Neural progenitor cell (in vitro differentiated cells): ENCODE data around the gene COP1. TPM values are rescaled to one million over a fixed set of nuclear protein-coding genes. Genes with fewer than 3 reads are reported as not detected.

Source experiments
- DNase-seq: peaks from one replicate; pipeline ENCODE4 v3.0.0-alpha.2; 2016; ENCODE audit warnings: low spot score
- H2AFZ ChIP-seq: fragments of 200-600 bp; sonication (generic); replicated peaks from 2 replicates; pipeline ENCODE4 v1.6.1; 2016; ENCODE audit warnings: antibody characterized with exemption
- H3F3A ChIP-seq: fragments of 200-600 bp; sonication (generic); 2 replicates; pipeline ENCODE4 v1.6.1; 2016; ENCODE audit warnings: antibody characterized with exemption, low read depth
- H3K27ac ChIP-seq: fragments of 200-600 bp; sonication (generic); 2 replicates; pipeline ENCODE4 v1.5.1; 2016; ENCODE audit warnings: mild to moderate bottlenecking
- H3K27me3 ChIP-seq: fragments of 200-600 bp; sonication (generic); 2 replicates; pipeline ENCODE4 v1.6.1; 2016; ENCODE audit warnings: mild to moderate bottlenecking, moderate library complexity
- H3K36me3 ChIP-seq: fragments of 200-600 bp; sonication (generic); 2 replicates; pipeline ENCODE4 v1.5.1; 2016
- H3K4me1 ChIP-seq: fragments of 200-600 bp; sonication (generic); 2 replicates; pipeline ENCODE4 v1.6.1; 2016; ENCODE audit warnings: mixed run types
- H3K4me2 ChIP-seq: fragments of 200-600 bp; sonication (generic); 2 replicates; pipeline ENCODE4 v1.6.1; 2016
- H3K4me3 ChIP-seq: fragments of 200-600 bp; sonication (generic); 2 replicates; pipeline ENCODE4 v1.5.1; 2016
- H3K79me2 ChIP-seq: fragments of 200-600 bp; sonication (generic); 2 replicates; pipeline ENCODE4 v1.6.1; 2016; ENCODE audit warnings: low read depth
- H3K9ac ChIP-seq: fragments of 200-600 bp; sonication (generic); 2 replicates; pipeline ENCODE4 v1.6.1; 2016
- H3K9me3 ChIP-seq: fragments of 200-600 bp; sonication (generic); 2 replicates; pipeline ENCODE4 v1.5.1; 2016; ENCODE audit warnings: low read depth
- H4K20me1 ChIP-seq: fragments of 200-600 bp; sonication (generic); 2 replicates; pipeline ENCODE4 v1.6.1; 2016; ENCODE audit warnings: low read depth
- H3K27ac Mint-ChIP-seq: 3 replicates; pipeline ENCODE4 v1.8.0; 2021; ENCODE audit warnings: mixed read lengths
- H3K27me3 Mint-ChIP-seq: 2 replicates; pipeline ENCODE4 v1.8.0; 2022; ENCODE audit warnings: low read depth, mild to moderate bottlenecking, inconsistent platforms, moderate library complexity, mixed read lengths; ENCODE audit not compliant: insufficient read depth
- H3K36me3 Mint-ChIP-seq: 3 replicates; pipeline ENCODE4 v1.8.0; 2021; ENCODE audit warnings: mixed read lengths
- H3K4me1 Mint-ChIP-seq: 3 replicates; pipeline ENCODE4 v1.8.0; 2021; ENCODE audit warnings: mixed read lengths
- H3K4me3 Mint-ChIP-seq: 3 replicates; pipeline ENCODE4 v1.8.0; 2021; ENCODE audit warnings: mild to moderate bottlenecking, moderate library complexity, mixed read lengths
- H3K9me3 Mint-ChIP-seq: 3 replicates; pipeline ENCODE4 v1.8.0; 2020; ENCODE audit warnings: mixed read lengths
- CTCF ChIP-seq: fragments of 200-600 bp; sonication (generic); IDR thresholded peaks from 2 replicates; pipeline ENCODE4 v1.5.1; 2017; ENCODE audit warnings: antibody characterized with exemption, mild to moderate bottlenecking
- EZH2 ChIP-seq: fragments of 200-600 bp; sonication (generic); IDR thresholded peaks from 2 replicates; pipeline ENCODE4 v1.6.1; 2017; ENCODE audit warnings: antibody characterized with exemption, mild to moderate bottlenecking, moderate library complexity
- EZH2phosphoT487 ChIP-seq: fragments of 200-600 bp; sonication (generic); IDR thresholded peaks from 2 replicates; pipeline ENCODE4 v1.6.1; 2017; ENCODE audit warnings: antibody characterized with exemption
- total RNA-seq: library from RNA; depleted of rRNA; stranded (reverse); fragments of >200 nt; gene quantifications from 2 replicates; pipeline ENCODE4 v1.2.3, GENCODE V29; 2015; ENCODE audit warnings: low replicate concordance

Gene COP1
- total RNA-seq, 1 donor from 2014 or later = 98.5 TPM

GRCh38 chr1:175902281-175902680 is 304.8 kb downstream of the COP1 start:
- Mint-ChIP-seq H3K4me3 (no peak overlapping the region), H3K9me3 (peaks cover 6% of the 10 kb centered on the region), H3K4me1 (peaks cover 21% of the 10 kb centered on the region), H3K27me3 (no peaks in the 10 kb centered on the region), H3K36me3 (peaks cover 8% of the 10 kb centered on the region), H3K27ac (no peak overlapping the region)
- H3K4me1 ChIP-seq = peaks cover 6% of the 10 kb centered on the region
- no peaks in the 10 kb centered on the region for H3K36me3 ChIP-seq
- DNase-seq = no peak
- H3K27ac ChIP-seq = no peak overlapping the region
- no peak overlapping the region for H3K4me2 ChIP-seq
- no peaks in the 10 kb centered on the region for H3K9me3 ChIP-seq
- no peak overlapping the region for H3K9ac ChIP-seq
- peaks cover 29% of the 10 kb centered on the region for H3K27me3 ChIP-seq
- no peaks in the 10 kb centered on the region for H4K20me1 ChIP-seq
- no peaks in the 10 kb centered on the region for H3K79me2 ChIP-seq
- no peaks in the 10 kb centered on the region for H3F3A ChIP-seq
- no peak overlapping the region for H2AFZ ChIP-seq
- no peak overlapping the region for H3K4me3 ChIP-seq
- TF ChIP-seq CTCF = no peak
- TF ChIP-seq EZH2phosphoT487 = no peak
- TF ChIP-seq EZH2 = no peak

GRCh38 chr1:175901076-175901836 is 305.8 kb downstream of the COP1 start:
- Mint-ChIP-seq H3K27ac (no peak overlapping the region), H3K36me3 (peaks cover 10% of the 10 kb centered on the region), H3K4me3 (no peak overlapping the region), H3K27me3 (no peaks in the 10 kb centered on the region), H3K4me1 (peaks cover 11% of the 10 kb centered on the region), H3K9me3 (peaks cover 6% of the 10 kb centered on the region)
- Histone ChIP-seq H3F3A (no peaks in the 10 kb centered on the region), H3K36me3 (no peaks in the 10 kb centered on the region), H3K27me3 (peaks cover 21% of the 10 kb centered on the region), H3K79me2 (no peaks in the 10 kb centered on the region), H3K9ac (no peak overlapping the region), H3K4me3 (no peak overlapping the region), H3K9me3 (no peaks in the 10 kb centered on the region), H3K4me2 (no peak overlapping the region), H3K27ac (no peak overlapping the region), H3K4me1 (peaks cover under 1% of the 10 kb centered on the region), H2AFZ (no peak overlapping the region), H4K20me1 (no peaks in the 10 kb centered on the region)
- no peak for DNase-seq
- TF ChIP-seq EZH2phosphoT487 (no peak), CTCF (no peak), EZH2 (no peak)

DNA sequence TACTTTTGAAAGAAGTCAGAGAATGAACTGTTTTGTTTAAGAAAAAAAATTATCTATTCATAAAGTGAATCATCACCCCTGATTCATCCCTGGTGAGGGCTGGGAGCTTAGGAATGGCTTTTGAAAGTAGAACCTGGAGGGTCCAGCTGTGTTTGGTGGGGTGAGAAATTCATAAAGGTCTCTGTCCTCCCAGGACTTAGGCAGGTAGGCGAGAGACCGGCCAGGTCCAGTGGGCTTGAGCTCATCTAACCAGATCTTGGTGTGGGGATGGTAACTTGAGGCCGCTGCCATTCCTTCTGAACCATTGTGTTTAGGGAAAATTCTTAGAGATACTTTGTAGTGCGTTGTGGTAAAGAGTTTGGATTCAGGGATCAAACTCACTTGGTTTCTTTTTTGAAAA is 306.9 kb downstream of the COP1 start:
- H3K27ac Mint-ChIP-seq = no peak overlapping the region
- H4K20me1 ChIP-seq = no peaks in the 10 kb centered on the region
- H3K9me3 Mint-ChIP-seq = peaks cover 6% of the 10 kb centered on the region
- H3K9ac ChIP-seq = no peak overlapping the region
- no peak overlapping the region for H3K27ac ChIP-seq
- peaks cover 15% of the 10 kb centered on the region for H3K27me3 ChIP-seq
- H2AFZ ChIP-seq = no peak overlapping the region
- no peak overlapping the region for H3K4me3 Mint-ChIP-seq
- TF ChIP-seq EZH2 (no peak), EZH2phosphoT487 (no peak), CTCF (no peak)
- no peaks in the 10 kb centered on the region for H3K36me3 ChIP-seq
- no peak overlapping the region for H3K4me3 ChIP-seq
- H3K4me2 ChIP-seq = no peak overlapping the region
- H3K27me3 Mint-ChIP-seq = no peaks in the 10 kb centered on the region
- no peaks in the 10 kb centered on the region for H3K79me2 ChIP-seq
- H3K9me3 ChIP-seq = no peaks in the 10 kb centered on the region
- no peaks in the 10 kb centered on the region for H3F3A ChIP-seq
- H3K4me1 Mint-ChIP-seq = peaks cover 6% of the 10 kb centered on the region
- no peaks in the 10 kb centered on the region for H3K4me1 ChIP-seq
- H3K36me3 Mint-ChIP-seq = peaks cover 10% of the 10 kb centered on the region
- DNase-seq = no peak
